Ureter (tissue), 1 donor: ENCODE results near the gene FAM13A. TPM values are rescaled to one million over a fixed set of nuclear protein-coding genes. Genes with fewer than 3 reads are reported as not detected.
"Not testable (repeated sequence)": the region's sequence is repeated elsewhere in the genome, so short reads cannot be mapped to it uniquely, and the experiment has no call there.

Experiments
- DNase-seq: peaks from one replicate; pipeline ENCODE4 v3.0.0-alpha.2; 2020; ENCODE audit warnings: low spot score
- total RNA-seq: library from RNA; stranded (reverse); gene quantifications from one replicate; pipeline ENCODE4 v1.2.4, GENCODE V29; 2023
- donor health status: DM: yes; HTN: yes; CAD: no.

Gene FAM13A
- total RNA-seq, 1 donor from 2014 or later, result 62.1 TPM

DNA sequence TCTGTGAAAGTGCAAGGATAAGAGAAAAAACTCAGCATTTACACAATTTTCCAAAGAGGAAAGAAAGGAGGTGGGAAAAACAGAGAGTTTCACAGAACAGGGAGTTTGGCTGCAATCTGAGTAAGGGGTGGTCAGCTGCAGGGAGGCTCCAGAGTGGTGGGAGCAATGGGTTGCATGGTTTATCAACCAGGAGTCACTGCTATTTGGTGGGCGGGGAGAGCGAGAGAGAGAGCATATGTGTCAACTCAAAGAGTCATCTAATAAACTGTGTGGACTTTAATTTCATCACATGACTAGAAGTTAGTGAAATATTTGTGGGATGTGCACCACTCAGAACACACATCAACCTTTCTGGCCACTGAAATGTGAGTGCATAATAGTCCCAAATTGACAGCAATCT is 94.6 kb downstream of the FAM13A start:
- no peak for DNase-seq

DNA sequence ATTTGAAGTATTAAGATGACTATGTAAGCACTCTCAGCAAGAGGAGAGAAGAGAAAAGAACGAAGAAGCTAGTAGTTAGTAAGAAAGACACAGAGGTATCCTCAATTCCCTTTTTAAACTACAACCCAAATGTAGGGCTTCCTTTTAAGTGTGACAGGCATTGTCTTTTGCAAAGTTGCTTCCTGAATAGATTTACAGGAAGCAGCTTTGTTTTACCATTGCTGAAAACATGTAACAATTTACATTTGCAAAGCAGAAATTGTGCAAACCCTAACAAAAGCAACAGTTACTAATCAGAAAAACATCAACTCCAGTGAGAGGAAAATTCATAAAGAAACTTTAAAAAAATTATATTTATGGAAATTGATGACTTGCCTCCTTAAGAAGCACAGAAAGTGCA is 96.4 kb downstream of the FAM13A start:
- no peak for DNase-seq

DNA sequence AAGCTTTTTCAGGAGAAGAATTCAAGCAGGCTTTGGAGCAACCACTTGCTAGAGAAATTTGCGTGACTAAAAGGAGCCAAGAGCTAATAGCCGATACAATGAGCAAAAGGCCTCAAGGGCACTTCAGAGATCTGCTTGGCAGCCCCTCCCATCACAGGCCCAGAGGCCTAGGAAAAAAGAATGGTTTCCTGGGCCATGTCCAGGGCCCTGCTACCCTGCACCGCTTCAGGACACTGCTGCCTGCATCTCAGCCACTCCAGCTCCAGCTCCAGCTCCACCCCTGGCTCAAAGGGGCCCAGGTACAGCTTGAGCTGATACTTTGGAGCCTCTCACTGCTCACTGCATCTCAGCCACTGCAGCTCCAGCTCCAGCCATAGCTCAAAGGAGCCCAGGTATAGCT is 98.9 kb downstream of the FAM13A start:
- no peak for DNase-seq

DNA sequence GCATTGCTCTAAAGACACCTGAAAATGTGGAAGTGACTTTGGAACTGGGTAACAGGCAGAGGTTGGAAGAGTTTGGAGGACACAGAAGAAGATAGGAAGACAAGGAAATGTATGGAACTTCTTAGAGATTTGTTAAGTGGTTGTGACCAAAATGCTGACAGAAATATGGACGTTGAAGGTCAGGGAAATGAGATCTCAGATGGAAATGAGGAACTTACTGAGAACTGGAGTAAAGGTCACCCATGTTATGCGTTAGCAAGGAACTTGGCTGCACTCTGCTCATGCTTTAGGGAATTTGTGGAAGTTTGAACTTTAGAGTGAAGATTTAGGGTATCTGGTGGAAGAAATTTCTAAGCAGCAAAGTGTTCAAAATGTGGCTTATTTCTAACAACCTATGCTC is 99.4 kb downstream of the FAM13A start:
- no peak for DNase-seq

DNA sequence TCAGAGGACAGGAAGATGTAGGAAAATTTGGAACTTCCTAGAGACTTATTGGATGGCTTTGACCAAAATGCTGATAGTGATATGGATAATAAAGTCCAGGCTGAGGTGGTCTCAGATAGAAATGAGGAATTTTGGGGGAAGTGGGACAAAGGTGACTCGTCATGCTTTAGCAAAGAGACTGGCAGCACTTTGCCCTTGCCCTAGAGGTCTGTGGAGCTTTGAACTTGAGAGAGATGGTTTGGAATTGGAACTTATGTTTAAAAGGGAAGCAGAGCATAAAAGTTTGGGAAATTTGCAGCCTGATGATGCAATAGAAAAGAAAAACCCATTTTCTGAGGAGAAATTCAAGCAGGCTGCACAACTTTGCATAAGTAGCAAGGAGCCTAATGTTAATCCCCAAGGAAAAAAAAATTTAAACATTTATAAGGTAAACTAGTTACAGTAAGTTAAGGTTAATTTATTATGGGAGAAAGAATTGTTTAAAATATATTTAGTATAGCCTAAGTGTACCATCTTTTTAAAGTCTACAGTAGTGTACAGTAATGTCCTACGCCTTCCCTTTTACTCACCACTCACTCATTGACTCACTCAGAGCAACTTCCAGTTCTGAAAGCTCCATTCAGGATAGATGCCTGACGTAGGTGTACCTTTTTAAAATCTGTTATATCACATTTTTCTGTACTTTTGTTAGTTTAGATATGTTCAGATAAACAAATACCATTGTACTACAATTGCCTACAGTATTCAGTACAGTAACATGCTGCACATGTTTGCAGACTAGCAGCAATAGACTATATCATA is 101.2 kb downstream of the FAM13A start:
- DNase-seq, result no peak

DNA sequence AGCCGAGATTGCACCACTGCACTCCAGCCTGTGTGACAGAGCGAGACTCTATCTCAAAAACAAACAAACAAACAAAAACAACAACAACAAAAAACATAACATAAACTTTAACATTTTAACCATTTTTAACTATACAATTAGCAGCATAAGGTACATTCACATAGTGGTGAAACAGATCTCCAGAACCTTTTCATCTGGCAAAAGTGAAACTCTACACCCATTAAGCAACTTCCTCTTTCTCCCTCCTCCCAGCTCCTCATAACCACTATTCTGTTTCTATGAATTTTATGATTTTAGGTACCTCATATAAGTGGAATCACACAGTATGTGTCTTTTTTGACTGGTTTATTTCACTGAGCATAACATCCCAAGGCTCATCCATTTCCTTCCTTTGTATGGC is 103.6 kb downstream of the FAM13A start:
- no peak for DNase-seq

DNA sequence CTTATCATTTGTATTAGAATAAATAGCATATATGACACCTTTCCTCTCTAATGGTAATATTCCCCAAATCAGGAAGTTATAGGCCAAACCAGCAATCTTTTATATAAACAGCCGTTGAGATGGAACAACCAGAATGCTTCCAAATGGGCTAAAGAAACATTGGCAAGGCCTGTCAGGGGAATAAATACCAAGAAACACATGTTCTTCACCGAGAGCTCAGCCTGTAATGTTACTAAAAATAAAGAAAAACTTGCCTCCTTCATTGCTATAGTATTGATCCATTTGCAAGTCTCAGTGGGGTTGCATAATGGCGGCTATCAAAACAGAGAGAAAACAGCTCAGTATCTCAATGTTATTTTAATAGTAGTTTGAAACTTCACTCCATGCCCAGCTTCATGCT is 104.9 kb downstream of the FAM13A start:
- DNase-seq, result no peak

DNA sequence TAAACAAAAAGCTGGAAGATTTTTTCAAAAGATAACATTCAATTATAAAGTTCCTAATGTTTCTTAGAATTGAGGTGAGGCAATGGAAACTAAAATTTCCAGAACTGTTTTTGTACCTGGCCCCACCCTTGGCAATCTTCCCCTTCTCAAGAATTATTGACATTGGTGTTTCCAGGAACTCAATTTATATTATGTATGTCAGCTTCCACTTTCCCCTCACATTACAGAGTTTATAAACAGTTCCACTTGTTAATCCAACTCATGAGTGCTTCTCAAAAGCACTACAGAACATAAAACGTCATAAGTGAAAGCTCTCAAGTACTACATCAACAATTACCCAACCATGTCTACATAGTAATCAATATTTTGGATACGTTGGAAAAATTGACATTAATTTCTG is 107.4 kb downstream of the FAM13A start:
- DNase-seq, result no peak

DNA sequence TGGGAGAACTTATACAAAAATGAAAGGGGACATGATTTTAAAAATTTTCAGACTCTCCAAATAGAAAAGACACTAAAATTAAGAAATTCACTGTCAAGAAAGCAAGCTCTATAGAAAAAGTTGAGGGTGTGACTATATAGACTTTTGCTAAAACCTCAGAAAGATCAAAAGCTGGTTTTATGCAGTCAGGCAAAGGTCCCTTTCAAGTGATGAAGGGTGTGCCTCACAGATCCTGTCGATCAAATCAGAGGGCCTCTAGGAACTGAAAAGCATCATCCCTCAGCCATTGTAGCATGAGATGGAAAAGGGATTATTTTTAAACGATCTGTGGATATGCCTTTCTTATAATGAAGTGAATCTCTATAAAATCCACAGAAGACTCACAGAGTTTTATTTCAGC is 116.5 kb downstream of the FAM13A start:
- no peak for DNase-seq

DNA sequence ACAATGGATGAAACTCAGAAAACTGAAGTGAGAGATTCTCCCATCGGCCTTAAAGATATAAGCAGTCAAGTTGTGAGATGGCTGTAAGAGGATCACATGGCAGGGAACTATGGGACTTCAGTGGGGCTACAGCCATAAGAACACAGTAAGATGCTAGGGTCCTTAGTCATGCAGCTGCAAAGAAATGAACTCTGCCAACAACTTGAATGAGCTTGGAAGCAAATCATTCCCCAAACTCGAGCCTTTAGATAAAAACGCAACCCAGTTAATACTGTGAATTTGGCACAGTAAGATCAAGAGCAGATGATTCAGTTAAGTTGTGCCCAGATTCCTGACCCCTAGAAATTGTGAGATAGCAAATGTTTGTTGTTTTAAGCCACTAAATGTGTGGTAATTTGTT is 117.3 kb downstream of the FAM13A start:
- no peak for DNase-seq

DNA sequence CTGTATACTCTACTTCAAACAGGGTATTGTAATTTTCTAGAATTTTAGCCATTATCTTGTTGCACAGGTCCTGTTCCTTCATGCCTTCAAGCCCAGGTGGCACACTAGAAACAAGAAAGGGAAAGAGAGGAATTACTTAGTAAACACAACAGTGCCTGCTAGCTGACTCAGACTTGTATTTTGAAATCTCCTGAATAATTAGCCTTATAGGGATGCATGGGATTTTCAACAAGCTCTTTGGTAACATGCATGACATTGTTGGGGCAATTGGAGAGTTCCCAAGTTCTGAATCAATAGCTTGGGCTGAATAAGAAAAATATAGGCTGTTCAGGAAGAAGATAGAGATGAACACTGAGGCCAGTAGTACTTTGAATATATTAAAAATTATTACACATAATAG is 118.8 kb downstream of the FAM13A start:
- DNase-seq, result no peak

DNA sequence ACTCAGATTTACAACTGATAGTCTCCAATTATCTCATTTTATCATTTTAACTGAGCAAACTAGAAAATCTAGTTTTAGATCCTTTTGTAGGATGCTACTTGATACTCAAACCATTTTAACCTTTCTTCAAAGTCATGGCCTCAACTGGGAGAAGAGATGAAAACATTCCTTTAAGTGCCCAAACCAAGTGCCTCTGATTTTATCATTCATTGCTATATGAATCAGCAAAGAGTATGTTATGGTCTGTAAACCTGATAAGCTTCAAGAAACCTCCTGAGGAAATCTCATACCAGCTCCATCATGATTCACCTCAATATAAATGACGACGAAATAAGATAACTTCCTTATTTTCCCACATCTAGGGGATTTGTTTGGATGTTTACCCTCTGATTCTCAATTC is 119.9 kb downstream of the FAM13A start:
- DNase-seq, result no peak

DNA sequence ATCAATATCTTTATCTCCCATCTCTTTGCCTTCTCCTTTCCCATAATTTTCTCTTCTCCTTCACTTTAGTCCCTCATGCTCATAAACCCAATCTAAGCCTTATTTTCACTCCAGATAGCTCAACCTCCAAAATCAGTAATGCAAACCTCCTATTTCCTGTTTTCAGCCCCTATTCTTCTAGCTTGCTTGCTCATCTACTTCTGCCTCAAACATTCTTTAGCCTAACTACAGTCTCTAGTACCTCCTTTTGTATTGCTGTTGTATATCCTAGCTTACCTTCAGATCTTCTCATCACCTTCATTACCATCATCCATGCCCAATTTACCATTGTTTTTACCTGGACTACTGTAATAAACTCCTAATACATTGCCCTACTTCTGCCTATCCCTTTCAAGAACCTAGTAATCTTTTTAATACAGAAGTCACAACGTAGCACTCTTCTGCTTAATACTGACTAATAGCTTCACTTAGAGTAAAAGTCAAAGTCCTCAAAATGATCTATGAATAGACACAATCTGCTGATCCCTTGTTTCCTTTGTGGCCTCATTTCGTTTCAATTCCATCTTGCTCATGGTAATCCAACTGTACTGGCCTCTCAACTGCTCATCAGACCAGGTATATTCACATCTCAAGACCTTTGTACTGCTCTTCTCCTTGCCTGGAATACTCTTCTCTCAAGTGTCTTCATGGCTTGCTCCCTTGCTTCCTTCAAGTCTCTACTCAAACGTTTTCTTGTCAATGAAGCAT is 123.4 kb downstream of the FAM13A start:
- no peak for DNase-seq

DNA sequence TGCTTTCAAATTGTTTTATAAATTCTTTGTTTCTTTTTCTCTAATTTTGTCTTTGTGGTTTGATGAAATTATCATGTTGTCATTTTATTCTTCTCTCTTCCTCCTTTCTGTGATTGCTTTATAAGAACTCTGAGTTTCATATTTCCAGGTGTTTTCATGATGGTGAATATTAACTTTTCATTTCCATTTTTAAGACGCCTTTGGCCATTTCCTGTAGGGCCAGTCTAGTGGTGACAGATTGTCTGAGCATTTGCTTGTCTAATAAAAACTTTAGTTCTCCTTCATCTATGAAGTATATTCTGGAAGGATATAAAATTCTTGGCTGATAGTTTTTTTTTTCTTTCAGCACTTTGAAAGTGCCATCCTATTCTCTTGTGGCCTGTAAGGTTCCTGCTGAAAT is 128.1 kb downstream of the FAM13A start:
- no peak for DNase-seq

DNA sequence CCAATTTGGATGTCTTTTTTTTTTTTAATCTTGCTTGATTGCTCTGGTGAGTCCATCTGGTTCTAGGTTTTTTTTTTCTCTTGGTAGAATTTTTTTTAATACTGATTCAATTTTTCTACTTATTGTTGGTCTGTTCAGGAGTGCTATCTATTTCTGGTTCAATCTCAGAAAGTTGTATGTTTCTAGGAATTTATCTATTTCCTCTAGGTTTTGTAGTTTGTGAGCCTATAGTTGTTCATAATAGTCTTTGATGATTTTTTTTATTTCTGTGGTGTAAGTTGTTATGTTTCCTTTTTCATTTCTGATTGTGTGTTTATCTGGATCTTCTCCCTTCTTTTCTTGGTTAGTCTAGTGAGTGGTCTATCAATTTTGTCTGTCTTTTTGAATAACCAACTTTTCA is 129.6 kb downstream of the FAM13A start:
- no peak for DNase-seq

DNA sequence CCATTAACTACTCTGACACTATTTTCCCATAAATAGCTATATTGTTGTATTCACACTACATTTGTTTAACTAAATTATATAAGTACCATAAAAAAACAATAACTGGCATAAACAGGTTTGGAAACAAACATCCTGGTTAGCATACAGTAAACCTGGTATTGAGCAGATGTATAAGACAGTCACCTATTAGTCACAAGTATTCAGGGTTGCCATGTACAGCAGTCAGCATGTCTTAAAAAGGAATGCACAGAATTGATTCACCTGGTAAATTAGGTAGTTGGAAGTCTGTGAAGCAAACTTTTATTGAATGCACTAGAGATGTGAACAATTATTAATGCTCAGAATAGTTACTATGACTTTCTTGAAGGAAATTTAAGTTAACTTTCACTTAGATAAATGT is 137.9 kb downstream of the FAM13A start:
- no peak for DNase-seq

DNA sequence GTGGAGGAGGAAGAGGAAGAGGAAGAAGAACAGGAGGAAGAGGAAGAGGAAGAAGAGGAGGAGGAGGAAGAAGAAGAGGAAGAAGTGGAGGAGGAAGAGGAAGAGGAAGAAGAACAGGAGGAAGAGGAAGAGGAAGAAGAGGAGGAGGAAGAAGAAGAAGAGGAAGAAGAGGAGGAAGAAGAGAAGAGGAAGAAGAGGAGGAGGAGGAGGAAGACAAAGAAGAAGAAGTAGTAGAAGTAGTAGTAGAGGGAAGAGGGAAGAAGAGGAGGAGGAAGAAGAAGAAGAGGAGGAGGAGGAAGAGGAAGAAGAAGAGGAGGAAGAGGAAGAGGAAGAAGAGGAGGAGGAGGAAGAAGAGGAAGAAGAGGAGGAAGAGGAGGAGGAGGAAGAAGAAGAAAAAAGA is 143.8 kb downstream of the FAM13A start:
- not testable (repeated sequence) for DNase-seq

DNA sequence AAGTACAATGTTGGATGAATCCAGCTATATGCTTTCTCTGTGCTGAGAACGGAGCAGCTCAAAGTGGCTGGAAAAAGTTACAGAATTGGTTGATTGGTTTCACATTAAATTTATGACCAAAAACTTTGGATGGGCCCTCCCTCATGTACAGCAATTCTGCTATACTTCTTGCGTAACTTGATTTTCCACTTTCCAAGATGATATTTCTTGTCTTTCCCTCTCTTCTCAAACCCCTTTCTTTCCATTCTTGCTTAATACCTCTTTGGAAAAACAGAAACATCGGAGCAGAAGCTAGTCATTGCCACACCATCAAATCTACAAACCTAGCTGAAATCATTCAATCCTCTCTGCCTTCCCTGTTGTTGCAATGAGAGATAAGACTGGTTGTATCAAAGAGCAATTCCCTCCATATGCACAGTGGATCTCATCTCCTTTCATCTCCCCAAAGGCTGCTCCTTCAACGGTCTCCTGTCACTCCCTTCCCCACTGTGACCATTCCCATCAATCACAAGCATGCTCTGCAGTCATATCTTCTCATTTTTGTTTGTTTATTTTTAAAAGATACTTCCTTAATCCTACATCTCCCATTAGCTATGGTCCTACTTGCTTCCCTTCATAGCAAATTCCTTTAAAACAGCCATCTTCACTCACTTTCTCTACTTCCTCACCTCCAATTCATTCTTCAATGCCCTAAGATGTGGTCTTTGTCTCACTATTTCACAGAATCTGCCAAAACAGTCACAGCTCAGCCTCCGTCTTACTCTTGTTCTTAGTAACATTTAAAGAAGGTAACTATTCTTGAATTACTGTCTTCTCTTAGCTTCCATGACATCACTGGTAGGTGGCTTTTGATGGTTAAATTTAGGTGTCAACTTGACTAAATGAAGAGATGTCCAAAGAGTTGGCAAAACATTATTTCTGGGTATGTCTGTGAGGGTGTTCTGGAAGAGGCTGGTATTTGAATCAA is 145.5 kb downstream of the FAM13A start:
- DNase-seq, result no peak

DNA sequence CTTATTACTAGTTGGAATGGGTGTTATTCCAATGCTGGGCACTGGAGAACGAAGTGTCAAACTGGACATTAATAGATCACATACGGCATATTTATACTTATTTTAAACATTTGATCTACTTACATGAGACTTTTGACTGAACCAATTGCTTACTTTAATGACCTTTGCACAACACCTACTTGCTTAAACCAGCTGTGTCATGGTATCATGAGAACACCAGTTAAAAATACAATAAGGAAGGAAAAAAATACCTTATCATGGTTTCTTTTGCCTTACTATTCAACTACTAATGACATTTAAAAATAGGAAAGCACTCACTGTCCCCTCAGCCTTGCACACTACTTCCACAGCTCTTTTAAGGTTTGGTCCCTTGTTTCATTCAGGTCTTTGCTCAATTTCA is 146.9 kb downstream of the FAM13A start:
- no peak for DNase-seq

DNA sequence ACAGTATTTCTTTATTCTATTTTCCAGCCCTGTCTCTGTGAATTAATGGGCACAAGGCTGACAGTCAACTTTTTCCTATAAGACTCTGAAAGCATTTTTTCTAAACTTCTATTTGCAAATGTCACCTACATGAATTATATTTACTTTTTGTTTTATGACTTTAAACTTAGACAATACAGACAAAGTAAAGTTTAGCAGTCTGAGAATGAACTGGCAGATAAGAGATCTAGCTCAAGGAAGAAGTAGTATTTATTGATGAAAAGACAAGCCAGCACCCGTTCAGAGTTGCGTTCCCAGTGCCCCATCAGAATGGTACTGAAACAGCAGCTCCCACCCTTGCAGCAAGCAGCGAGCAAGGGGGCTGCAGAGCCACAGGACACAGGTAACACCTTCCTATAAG is 148.5 kb downstream of the FAM13A start:
- DNase-seq, result no peak

DNA sequence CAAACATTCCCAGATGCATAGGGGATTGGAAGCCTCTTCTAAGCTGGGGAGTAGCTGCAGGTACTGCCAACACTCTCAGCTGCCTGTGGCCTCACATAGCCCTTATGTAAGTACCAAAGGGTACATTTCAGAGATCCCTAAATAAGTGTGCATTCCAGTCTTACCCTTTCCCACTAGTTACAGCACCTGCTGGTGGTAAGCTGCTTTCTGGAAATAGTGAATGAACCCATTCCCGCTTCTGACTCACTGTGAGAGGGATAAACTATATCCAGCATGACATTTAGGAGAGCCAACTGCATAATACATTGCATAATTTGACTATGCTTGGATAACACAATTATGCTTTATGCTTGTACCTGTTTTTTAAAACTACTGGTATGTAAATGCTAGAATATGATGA is 149.0 kb downstream of the FAM13A start:
- DNase-seq, result no peak

DNA sequence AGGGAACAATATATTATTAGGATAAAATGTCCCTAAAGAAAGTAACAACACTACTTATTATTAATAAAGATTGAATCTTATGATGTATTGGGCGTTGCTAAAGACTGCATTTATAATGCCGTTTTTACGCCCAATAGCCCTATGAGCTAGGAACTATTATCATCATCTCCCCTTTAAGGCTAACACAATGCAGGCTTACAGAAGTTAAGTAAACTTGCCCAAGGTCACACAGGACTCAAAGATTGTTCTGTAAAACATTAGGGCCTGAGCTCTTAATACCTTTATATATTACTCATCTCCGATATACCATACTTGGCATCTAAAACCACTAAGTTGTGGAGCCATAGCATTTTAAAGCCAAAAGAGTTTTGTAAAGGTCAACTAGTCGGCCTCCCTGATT is 149.5 kb downstream of the FAM13A start:
- no peak for DNase-seq
